Skin of body (tissue), 2 donors: ENCODE results near the gene OGA. TPM values are rescaled to one million over a fixed set of nuclear protein-coding genes. Genes with fewer than 3 reads are reported as not detected.

ENCODE experiments used
- DNase-seq: peaks from one replicate; lab custom pipeline; 2025; lab: John Stamatoyannopoulos, UW
- total RNA-seq: library from RNA; depleted of rRNA; stranded (reverse); fragments of >200 nt; gene quantifications from one replicate; pipeline ENCODE4 v1.2.3, GENCODE V29; 2014

Gene OGA
- total RNA-seq, 1 donor from 2014 or later: 217 TPM

DNA sequence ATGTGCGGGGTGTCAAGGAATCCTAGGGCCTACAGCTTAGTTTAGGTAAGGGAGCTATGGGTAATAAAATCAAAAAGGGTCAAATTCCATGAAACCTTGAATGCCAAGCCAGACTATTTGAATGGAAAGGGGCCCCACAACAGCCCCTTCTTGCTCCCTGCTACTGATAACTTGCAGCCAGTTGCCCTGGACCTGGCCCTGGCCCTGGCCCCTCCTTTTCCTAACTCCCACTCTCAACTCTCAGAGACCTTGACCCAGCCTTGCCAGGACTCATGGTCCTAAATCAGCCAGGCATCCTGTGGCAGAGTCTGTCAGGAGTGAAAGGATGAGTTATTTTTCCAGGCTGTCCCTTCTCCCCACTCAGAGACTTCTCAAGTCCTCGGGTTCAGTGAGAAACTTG, 19.5 kb upstream of the OGA start:
- DNase-seq: no peak

GRCh38 chr10:101835362-101835761, 17.1 kb upstream of the OGA start:
- DNase-seq: no peak

DNA sequence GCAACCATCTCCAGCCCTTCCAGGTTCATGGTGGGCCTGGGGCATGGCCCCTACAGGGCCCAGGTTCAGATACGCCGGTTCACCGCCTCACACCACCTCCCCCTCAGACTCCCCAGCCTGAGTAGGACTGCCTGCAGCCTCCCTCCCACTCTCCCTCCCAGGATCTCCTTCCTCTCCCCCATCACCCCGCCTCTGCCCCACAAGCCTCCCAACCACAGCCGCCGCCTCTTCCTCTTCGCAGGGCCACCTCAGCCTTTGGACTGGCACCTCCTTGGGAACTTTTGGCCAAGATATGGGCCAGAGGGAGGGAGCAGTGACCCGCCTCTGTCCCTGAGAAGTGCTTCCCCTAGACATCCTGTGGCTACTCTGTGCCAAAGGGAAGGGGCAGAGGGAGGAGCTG, 16.1 kb upstream of the OGA start:
- DNase-seq: no peak

DNA sequence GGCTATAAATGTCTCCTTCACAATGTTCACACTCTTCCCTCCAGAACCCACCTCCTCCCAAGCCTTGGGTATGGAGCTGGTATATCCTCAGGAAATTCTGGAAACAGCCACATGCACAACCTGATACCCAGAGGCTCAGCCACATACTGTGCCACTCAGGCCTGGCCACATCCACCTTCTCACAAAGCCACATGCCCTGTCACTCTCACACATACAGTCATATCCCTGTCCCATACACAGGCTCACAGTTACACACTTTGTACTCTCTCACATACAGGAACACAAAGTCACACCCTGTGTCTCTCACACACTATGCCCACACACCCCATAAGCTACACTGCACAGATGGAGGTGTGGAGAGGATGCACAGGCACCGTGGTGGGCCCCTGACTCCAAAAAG, 15.2 kb upstream of the OGA start:
- no peak for DNase-seq

DNA sequence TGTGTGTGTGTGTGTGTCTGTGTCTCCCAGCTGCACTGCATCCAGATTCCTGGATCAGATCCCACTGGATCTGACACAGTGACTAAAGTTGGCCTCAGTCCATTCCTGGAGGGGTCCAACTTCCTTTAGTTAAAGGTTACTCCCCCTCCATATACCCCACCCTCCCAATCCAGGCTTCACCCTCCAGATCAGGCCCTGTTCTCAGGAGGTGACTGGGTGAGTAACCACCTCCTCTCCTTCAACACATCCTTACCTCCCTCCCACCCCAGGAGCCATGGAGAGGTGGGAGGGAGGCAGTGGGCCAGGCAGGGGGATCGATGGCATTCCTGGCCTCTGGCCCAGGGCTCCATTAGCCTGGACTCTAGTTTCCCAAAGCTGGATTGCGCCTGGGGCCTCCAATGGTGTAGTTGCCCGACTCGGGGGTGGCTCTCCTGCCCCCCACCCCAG, 14.1 kb upstream of the OGA start:
- DNase-seq: peak; percentile 4

- DNase-seq: no peak
These were observed 13.0 kb upstream of the OGA start for GRCh38 chr10:101831169-101831811.

- peak; percentile 96 for DNase-seq
These were observed 12.3 kb upstream of the OGA start for GRCh38 chr10:101830322-101831168.

GRCh38 chr10:101829561-101830315, 11.5 kb upstream of the OGA start:
- peak; percentile 32 for DNase-seq

DNA sequence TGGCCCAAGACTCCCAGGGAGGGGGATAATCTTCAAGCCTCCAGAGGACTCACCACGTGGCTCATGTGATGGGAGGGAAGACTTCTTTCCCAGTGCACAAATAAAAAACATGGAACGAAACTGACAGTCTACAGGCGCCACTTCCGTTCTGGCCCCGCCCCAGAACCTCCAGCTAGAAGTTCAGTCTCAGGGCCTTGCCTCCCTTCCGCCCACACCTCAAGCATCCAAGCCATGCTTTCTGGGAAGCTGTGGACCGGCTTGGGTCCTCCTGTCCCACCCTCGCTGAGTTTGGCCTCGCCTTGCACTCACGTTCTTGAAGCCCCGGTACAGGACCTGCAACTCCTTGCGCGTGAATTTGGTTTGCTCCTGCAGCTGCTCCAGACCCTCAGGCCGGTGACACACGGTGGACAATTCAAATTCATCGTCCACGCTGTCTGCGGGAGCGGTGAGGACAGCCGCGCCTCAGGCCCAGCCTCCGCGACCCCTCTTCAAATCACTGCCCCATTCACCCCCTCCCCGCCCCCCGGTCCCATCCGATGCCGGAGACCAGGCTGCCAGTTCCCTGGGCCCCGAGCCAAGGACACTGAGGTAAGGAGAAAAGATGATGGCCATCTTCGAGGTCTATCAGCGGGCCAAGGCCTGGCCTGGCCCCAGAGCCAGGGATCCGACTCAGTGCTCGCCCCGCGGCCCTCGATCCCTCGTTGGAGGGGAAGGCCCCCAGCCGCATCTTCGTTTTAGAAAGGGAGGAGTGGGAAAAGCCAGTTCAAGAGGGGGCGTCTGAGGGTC, 10.7 kb upstream of the OGA start:
- DNase-seq: peak; percentile 2

- DNase-seq: no peak
These were observed 9.8 kb upstream of the OGA start for GRCh38 chr10:101827919-101828600.

DNA sequence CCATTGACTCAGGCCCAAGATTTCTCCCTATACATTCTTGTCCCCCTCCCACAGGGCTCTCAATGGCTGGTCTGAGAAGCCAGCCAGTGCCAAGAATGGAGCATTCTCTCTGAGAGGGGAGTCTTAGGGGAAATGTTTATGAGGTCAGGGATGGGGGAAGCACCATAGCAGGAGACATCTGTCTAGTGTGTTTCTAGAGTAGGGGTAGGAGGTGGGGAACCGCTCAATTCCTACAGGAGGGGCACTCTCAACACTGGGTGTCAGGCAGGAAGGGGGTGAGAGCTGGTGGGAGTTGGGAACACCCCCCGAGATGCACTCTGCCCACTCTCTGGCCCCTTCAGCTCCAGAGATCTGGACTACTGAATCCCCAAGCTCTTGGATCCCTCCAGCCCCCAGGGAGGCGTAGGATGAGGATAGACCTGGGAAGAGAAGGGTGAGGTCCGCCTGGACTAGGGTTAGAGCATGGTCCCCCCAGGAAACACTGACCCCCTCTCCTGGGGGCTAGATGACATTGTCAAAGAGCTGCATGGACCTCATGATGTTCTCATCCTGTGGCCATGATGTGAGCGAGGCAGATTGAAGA, 8.7 kb upstream of the OGA start:
- DNase-seq: no peak

- no peak for DNase-seq
These were observed 6.5 kb upstream of the OGA start for GRCh38 chr10:101824736-101825135.

DNA sequence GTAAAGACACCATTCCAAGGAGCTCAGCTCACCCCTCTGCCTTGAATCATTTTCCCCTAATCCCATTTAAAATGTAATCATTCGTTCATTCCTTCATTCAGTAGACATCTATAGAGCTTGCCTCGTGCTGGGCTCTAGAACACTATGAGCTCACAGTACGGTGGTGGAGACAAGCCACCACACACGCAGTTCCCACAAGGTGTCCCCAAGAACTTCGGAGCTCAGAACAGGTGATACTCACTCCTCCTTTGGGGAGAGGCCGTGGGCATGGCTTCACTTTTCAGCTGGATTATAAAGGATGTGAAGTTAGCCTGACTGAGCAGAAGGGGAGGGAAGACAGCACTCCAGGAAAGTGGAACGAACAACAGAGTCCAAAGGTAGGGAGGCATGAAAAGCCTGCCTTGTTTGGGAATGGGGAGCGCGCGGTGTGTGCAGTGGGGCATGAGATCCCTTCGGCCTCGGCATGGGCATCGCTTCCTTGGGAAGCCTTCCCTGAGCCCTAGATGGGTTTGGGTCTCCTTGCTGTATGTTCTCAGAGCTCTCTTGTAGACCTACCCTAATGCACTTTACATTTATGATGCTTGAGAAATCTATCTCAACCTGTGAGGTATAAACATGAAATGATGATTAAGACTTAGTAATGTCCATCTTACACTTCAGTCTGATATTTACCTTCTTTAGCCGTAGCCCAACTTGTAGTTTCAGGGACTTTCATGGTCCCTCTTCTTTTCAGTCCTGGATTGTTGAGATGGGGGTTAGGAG, 809 bp upstream of the OGA start:
- DNase-seq: no peak

- DNase-seq: peak; percentile 88
These were observed 716 bp downstream of the OGA start for GRCh38 chr10:101817337-101818118.

- DNase-seq: no peak
These were observed 1.3 kb downstream of the OGA start for GRCh38 chr10:101816913-101817336.

- peak; percentile 46 for DNase-seq
These were observed 1.9 kb downstream of the OGA start for GRCh38 chr10:101816376-101816775.

DNA sequence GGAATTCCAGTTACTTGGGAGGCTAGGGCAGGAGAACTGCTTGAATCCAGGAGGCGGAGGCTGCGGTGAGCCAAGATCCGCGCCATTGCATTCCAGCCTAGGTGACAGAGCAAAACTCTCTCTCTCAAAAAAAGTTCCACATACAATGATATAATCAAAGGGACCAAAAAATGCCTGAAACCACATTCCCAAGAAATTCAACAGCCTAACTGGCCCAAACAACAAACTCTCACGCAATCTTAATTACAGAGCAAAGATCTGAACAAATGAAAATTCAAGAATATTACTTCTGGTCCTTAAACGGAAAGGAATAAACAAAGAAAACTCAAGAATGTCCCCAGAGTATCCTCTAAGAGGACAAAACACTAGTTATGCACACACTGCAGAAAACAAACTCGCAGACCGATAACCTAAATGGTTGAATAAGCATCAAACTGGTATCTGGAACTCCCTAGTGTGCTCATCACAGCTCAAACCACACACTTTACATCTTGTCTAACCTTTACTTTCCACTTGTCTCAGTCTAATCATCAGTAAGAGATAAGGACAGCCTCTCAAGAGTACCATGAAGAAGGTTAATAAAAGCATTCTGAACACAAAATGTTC, 3.7 kb downstream of the OGA start:
- DNase-seq: no peak

- DNase-seq: no peak
These were observed 5.6 kb downstream of the OGA start for GRCh38 chr10:101812606-101813005.
